ENCODE data around the gene STXBP5.

- TF ChIP-seq, protein P1, sequence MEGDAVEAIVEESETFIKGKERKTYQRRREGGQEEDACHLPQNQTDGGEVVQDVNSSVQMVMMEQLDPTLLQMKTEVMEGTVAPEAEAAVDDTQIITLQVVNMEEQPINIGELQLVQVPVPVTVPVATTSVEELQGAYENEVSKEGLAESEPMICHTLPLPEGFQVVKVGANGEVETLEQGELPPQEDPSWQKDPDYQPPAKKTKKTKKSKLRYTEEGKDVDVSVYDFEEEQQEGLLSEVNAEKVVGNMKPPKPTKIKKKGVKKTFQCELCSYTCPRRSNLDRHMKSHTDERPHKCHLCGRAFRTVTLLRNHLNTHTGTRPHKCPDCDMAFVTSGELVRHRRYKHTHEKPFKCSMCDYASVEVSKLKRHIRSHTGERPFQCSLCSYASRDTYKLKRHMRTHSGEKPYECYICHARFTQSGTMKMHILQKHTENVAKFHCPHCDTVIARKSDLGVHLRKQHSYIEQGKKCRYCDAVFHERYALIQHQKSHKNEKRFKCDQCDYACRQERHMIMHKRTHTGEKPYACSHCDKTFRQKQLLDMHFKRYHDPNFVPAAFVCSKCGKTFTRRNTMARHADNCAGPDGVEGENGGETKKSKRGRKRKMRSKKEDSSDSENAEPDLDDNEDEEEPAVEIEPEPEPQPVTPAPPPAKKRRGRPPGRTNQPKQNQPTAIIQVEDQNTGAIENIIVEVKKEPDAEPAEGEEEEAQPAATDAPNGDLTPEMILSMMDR (optimal IDR thresholded peaks at IDR 0.05 in 1 of 3, IDR thresholded peaks at IDR 0.05 in 1 of 3, conservative IDR thresholded peaks at IDR 0.05 in 1 of 3; ENCODE audit: extremely low read depth in 1 of 3, insufficient read depth in 2 of 3, low read length in 3 of 3) = no peak
- TF ChIP-seq EZH2 (IDR thresholded peaks at IDR 0.05; ENCODE audit: low read length) = no peak
Observed at GRCh38 chr6:147278891-147279290, 74.7 kb downstream of the STXBP5 start.
